HG03442 (cell line): Measurements from ENCODE around the gene MRAS.
A peak's percentile ranks its signal among the peaks of the same experiment; 100 is the strongest.
"Not testable (repeated sequence)": the region's sequence is repeated elsewhere in the genome, so short reads cannot be mapped to it uniquely, and the experiment has no call there.

Experiments used
- ATAC-seq: cut with Tn5 transposase; IDR thresholded peaks from one replicate; pipeline ENCODE4 v1.9.1; 2021; ENCODE audit warnings: mild to moderate bottlenecking, moderate library complexity; ENCODE audit not compliant: unreplicated experiment

The MRAS gene

DNA sequence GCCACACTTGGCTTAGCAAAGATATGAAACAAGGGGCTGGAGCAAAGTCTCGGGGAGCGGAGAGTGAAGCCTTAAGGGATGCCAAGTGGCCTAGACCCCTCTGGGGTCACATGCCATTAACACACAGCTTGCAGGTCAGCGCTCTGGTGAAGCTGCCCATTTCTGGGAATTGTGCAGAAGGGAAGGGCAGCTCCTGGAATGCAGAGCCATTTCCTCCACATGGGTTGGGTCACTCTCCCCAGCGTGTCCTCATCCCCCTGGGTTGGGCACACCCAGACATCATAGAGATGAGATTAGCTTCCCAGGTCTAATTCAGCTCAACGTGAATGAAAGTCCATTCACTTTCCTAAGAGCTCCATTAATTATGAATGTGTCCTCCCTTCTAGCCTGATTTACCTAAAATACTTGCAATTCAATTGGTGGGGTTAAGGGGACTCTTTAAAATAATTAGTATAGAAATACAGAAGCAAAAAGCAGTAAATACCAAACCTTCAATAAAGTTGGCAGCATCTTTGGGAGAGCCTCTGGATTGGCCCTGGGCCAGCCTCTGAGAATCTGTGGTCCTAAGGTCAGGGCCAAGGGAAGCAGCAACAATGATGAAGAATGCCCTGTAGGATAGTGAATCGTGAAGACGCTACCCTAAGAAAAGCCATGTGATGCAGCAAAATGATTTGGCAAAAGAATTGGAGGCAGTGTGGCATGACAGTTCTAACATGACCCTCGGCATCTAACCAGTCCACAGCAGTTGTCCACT is 17.8 kb downstream of the MRAS start:
- no peak for ATAC-seq

- no peak for ATAC-seq
Measured at GRCh38 chr3:138367326-138367850, 19.0 kb downstream of the MRAS start.

- ATAC-seq: no peak
Measured at GRCh38 chr3:138367911-138368310, 19.5 kb downstream of the MRAS start.

DNA sequence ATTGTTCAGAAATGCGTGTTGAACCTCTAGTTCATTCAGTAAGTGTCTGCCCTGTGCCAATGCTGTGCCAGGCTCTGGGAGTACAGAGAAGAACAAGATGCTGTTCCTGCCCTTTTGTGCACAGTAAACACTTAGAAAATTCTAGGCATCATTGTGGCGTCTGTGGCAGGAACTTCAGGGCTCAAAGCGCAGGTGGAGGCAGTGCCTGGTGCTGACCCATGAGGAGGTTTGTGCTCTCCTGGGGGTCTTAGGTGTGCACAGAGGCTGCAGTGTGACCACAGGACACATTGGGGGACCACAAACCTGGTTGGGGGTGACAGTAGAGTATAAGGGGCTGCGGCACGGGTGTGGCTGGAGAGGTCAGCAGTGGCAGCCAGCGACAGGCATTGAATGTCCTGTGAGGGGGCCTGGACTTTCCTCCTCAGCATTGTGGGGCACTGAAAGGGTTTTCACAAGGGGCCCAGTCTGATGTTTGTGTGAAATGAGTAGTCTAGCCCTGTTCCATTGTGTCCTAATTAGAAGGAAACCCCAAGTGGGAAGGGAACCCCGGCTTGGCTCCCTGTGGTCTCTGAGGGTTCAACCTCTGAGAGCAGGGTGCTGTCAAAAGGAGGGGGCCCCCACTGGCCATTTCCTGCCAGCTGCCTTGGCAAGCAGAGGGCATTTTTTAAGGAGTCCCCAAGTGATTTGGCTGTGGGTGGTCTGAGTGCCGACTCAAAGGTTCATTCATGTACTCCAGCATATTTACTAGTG is 20.9 kb downstream of the MRAS start:
- ATAC-seq: no peak

- no peak for ATAC-seq
Measured at GRCh38 chr3:138370321-138370720, 21.9 kb downstream of the MRAS start.

GRCh38 chr3:138371070-138371965 is 22.9 kb downstream of the MRAS start:
- peak; percentile 99 for ATAC-seq

- ATAC-seq: no peak
Measured at GRCh38 chr3:138373087-138373735, 24.8 kb downstream of the MRAS start.

- ATAC-seq: no peak
Measured at GRCh38 chr3:138373736-138374094, 25.3 kb downstream of the MRAS start.

GRCh38 chr3:138374573-138375134 is 26.3 kb downstream of the MRAS start:
- ATAC-seq: no peak

- ATAC-seq: no peak
Measured at GRCh38 chr3:138375447-138375846, 27.1 kb downstream of the MRAS start.

DNA sequence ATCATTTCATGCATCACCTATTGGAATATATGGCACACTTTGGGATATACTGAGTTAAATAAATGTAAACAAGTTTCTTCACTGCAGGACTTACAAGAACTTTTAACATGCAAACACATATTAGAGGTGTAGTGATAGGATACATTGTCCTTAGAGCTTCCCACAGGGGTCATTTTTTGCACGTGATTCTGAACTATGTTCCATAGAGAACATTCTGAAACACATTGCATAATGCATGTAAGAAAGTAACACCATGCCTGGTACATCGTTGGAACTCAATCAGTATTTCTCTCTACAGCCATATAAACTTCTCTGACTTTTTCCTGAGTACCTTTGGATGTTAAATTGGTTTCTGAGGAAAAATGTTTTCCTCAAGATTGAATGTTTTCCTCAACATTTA is 28.3 kb downstream of the MRAS start:
- no peak for ATAC-seq

DNA sequence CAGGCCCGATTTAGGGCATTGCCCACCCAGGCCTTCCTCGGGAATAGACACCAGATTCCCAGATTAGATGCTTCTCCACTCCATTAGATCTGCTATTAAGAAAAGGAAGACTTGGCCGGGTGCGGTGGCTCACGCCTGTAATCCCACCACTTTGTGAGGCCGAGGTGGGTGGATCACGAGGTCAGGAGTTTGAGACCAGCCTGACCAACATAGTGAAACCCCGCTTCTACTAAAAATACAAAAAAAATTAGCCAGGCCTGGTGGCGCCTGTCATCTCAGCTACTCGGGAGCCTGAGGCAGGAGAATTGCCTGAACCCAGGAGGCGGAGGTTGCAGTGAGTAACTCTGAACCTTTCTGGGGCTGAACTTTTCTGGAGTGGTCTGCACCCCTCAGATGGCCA is 28.8 kb downstream of the MRAS start:
- not testable (repeated sequence) for ATAC-seq

- ATAC-seq: no peak
Measured at GRCh38 chr3:138377804-138378203, 29.4 kb downstream of the MRAS start.

GRCh38 chr3:138378331-138378730 is 30.0 kb downstream of the MRAS start:
- no peak for ATAC-seq

DNA sequence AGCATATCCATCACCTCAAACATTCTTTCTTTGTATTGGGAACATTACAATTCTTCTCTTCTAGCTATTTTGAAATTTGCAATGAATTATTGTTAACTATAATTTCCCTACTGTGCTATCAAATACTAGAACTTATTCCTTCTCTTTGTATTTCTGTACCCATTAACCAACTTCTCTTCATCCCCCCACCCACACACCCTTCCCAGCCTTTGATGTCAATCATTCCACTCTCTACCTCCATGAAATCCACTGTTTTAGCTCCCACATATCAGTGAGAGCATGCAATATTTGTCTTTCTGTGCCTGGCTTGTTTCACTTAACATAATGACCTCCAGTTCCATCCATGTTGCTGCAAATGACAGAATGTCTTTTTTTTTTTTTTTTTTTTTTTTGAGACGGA is 30.6 kb downstream of the MRAS start:
- ATAC-seq: no peak

GRCh38 chr3:138381413-138381901 is 33.1 kb downstream of the MRAS start:
- ATAC-seq: no peak

DNA sequence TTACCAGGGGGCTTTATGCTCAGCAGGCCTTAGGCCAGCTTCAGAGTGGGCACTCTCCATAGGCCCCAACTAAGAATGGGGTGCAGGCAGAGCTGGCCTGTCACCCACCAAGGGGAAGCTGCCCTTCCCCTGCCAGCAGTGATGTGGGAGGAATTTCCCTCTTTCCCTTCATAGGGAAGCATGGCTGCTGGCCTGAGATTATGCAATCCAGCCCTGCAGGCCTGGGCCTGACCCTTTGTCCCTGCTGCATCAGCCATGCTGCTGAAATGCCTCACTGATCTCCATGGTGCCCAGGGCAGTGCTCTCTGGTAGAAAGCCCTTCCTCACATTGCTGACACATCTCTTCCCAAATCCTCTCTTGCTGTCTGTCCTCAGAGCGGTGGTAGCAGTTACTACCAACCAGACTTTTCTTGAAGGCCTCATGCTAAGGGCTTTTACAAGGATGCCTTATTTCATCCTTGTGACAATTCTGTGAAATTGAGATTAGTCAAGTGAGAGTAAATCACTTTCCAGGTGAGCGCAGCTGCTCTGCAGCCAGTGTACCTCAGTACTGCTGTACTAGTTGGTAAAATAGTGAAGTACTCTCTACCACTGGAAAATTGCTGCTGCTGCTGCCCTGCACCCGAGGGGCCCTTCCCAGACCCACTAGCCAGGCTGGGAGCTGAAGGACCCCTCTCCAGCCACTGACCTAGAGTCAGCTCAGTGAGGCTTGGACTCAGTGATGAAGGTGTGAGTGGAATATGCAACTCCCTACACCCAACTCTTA is 33.8 kb downstream of the MRAS start:
- ATAC-seq: no peak

GRCh38 chr3:138383715-138384465 is 35.5 kb downstream of the MRAS start:
- ATAC-seq: no peak

DNA sequence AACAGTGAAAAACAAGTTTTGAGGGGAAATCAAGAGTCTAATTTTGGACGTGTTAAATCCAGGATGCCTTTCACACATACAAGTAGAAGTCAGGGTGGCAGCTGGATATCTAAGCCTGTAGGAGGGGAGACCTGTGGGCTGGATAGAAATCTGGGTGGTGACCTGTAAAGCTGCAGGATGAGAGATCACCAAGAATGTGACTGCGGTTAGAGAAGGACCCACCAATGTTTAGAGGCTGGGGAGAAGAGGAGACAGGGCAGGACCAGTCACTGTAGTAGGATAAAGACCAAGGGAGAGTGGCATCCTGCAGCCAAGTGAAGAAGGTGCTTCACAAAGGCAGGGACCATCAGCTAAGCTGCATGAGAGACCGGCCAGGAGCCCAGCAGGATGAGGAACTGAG is 36.2 kb downstream of the MRAS start:
- no peak for ATAC-seq
